HG02763 (cell line): ENCODE results near the gene SLC9A3.
A peak's percentile ranks its signal among the peaks of the same experiment; 100 is the strongest.

Source experiments
- ATAC-seq: cut with Tn5 transposase; IDR thresholded peaks from one replicate; pipeline ENCODE4 v1.9.1; 2021; ENCODE audit warnings: mild to moderate bottlenecking, moderate library complexity; ENCODE audit not compliant: unreplicated experiment

The SLC9A3 gene

GRCh38 chr5:448061-448765 is 76.0 kb downstream of the SLC9A3 start:
- no peak for ATAC-seq

DNA sequence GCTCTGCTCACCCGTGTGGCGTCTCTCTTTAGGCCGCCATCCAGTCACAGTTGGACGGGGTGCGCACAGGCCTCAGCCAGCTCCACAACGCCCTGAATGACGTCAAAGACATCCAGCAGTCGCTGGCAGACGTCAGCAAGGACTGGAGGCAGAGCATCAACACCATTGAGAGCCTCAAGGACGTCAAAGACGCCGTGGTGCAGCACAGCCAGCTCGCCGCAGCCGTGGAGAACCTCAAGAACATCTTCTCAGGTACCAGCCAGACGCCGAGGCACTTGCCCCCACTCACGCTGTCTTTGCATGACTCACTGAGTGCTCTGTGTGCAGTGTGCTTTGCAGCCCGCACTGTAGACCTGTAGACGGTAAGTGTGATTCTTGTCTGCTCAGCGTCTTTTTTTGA is 76.7 kb downstream of the SLC9A3 start:
- no peak for ATAC-seq

DNA sequence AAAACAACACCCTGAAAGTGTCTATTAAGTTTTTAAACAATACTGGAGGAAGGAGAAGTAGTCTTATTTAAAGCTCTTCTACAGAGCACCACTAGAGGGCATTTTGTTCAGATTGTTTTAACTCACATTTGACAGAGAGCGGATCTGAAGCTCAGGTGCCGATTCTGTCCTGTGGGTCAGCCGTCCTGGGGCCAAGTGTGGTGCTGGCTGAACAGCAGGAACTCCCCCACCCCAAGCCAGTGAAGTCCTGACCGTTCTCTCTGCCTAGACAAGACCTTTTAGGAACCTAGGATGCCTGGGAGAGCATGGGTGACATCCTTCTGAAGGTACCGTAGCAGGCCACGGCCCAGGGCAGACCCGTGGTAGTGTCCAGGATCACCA is 77.4 kb downstream of the SLC9A3 start:
- ATAC-seq, result no peak

GRCh38 chr5:446066-446882 is 78.0 kb downstream of the SLC9A3 start:
- ATAC-seq, result no peak

DNA sequence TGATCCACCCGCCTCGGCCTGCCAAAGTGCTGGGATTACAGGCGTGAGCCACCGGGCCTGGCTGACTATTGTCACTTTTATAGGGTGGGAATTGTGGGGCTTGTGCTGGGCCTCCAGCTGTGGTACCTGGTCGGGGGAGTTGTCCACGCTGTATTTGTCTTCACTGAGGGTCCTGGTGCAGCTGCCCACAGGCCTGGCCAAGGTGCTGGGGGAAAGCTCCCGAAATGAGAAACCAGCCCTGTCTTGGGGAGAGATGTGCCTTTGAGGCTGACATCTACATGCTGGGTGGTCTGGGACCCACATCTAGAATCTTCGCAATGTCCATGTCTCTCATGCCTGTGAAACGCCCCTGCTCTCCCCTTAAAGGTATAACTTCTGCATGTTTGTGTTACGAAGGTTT is 78.7 kb downstream of the SLC9A3 start:
- no peak for ATAC-seq

GRCh38 chr5:444226-444625 is 80.0 kb downstream of the SLC9A3 start:
- ATAC-seq, result no peak

GRCh38 chr5:443239-444151 is 80.8 kb downstream of the SLC9A3 start:
- ATAC-seq, result peak; percentile 19

DNA sequence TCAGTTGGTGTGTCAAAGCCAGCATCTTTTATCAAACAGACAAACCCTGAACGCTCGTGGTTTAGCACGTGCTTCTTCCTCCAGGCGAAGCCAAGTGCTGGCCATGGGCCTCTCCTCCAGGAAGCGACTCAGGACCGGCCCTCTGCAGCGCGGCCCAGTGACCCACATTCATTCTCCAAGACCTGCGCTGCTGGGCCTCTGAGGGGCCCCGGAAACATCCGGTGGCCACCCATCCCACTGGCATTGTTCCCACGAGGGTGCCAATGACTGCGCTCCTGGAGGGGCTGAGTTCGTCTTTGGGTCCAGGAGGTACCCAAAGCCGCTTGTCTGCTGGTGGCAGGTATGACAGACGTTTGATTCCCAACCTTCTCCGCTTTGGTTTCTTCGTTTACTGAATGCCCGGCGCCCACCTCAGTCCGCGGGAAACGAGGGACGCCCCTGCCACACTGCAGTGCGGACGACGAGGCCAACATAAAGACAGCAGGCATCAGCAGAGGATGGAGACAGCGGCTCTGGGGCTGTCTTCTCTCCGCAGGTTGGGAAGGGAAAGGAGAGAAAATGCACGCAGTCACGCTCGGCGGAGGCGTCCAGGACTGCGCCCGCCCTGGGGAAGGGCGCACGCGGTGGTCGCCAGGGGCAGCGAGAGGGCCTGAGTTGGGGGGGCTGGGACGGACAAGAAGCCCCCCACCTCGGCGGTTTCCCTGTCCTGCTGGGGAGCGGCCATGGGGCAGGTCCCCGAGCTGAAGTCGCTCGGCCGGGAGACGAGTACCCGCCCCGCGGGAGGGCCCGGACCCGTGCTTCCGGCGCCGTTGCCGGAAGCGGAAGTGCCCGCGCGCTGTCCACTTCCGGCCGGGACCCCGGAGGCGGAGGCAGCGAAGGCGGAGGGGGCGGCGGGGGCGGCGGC is 81.7 kb downstream of the SLC9A3 start, which contains the start of gene EXOC3:
Gene EXOC3, plus strand, starts transcription at position 842 of the 904 bp plus-strand sequence. CDS start 3,030 bp downstream, outside the sequence.
- ATAC-seq, result peak; percentile 91

DNA sequence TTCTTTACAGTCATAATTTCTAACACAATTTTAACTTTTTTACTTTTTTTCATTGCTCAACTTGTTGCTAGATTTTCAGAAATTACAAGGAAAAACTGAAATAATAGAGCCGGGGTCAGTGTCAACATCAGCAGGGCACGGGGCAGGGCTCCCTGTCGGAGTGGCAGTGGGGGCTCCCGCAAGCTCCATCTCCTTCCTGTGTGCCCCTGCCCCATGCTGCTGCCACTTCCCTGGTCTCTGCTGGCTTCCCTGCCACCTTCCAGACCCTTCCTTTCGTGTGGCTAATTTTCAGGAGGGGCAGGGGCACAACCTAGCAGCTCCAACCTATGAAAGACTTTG is 82.3 kb downstream of the SLC9A3 start:
- ATAC-seq, result no peak

GRCh38 chr5:440401-441201 is 83.6 kb downstream of the SLC9A3 start:
- no peak for ATAC-seq

DNA sequence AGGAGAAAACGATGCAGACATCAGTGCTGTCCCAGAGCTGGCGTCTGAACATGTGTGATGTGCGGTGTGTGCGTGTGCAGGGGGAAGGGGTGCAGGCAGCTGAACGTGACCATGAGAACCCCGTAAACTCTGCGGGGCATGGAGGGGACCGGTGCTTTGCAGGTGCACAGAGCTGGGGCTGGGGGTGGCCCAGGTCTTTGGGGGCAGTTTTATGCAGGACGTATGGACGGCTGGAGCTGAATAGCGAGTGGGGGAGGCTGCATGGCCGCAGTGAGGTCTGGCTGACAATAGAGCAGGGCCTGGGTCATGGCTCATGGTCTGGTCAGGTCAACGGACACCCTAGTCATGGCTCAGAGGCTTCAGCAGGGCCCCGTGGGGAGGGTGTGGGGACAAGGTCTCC is 84.6 kb downstream of the SLC9A3 start:
- ATAC-seq, result no peak

- no peak for ATAC-seq
Measured at GRCh38 chr5:439181-439580, 85.1 kb downstream of the SLC9A3 start.

- no peak for ATAC-seq
Measured at GRCh38 chr5:438481-438981, 85.7 kb downstream of the SLC9A3 start.

- no peak for ATAC-seq
Measured at GRCh38 chr5:437281-437771, 86.9 kb downstream of the SLC9A3 start.

GRCh38 chr5:436641-436975 is 87.6 kb downstream of the SLC9A3 start:
- ATAC-seq, result no peak

DNA sequence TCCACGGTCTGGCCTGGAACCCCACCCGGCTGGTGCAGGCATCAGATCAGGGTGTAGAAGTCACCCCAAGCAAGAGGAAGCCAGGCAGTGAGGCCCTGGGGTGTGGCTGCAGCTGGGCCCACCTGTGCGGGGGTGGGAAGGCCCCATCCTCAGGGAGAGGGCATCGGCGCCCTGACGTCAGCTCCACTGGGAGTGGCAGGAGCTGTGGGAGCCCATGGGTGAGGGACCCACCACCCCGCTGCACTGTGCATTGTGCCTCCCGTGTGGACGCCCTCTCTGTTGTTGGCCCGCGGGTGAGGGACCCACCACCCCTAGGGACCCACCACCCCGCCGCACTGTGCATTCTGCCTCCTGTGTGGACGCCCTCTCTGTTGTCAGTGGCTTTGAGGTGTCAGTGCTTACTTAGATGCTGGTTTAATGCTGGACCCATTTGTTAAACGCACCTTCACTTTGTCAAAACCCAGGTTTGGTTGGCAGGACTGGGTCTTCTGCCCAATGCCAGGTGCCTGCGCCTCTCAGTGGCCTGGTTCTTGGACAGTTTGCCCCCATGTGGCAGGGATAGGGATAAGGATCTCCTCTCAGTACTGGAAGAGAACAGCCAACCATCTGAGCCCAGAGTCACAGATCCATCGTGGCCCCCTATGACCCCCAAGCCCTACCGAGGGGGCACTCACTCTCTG is 88.1 kb downstream of the SLC9A3 start:
- ATAC-seq, result no peak

- ATAC-seq, result no peak
Measured at GRCh38 chr5:435156-435790, 89.0 kb downstream of the SLC9A3 start.

- ATAC-seq, result no peak
Measured at GRCh38 chr5:434443-435146, 89.7 kb downstream of the SLC9A3 start.
